DMS79 treated with DMSO at 0.1 percent for 48 hours (cell line): ENCODE data around the gene MT1F.

Experiments used
- DNase-seq: peaks from one replicate; lab custom pipeline; 2025; lab: John Stamatoyannopoulos, UW

MT1F gene

GRCh38 chr16:56625943-56626654 is 31.7 kb upstream of the MT1F start:
- DNase-seq: peak; percentile 34

GRCh38 chr16:56626685-56627084 is 31.1 kb upstream of the MT1F start:
- no peak for DNase-seq

- no peak for DNase-seq
These were observed 29.0 kb upstream of the MT1F start for GRCh38 chr16:56628486-56629350.

GRCh38 chr16:56629531-56629930 is 28.2 kb upstream of the MT1F start:
- DNase-seq: no peak

- DNase-seq: no peak
These were observed 27.6 kb upstream of the MT1F start for GRCh38 chr16:56630134-56630533.

GRCh38 chr16:56631197-56631596 is 26.6 kb upstream of the MT1F start:
- no peak for DNase-seq

GRCh38 chr16:56631832-56632155 is 26.0 kb upstream of the MT1F start:
- DNase-seq: no peak

GRCh38 chr16:56632156-56632847 is 25.5 kb upstream of the MT1F start, which contains the start of gene MT1M:
Gene MT1M (plus strand): TSS chr16:56632659. CDS start chr16:56632732, 73 bp downstream.
- no peak for DNase-seq

- DNase-seq: no peak
These were observed 24.9 kb upstream of the MT1F start for GRCh38 chr16:56632848-56633365.

- DNase-seq: no peak
These were observed 24.2 kb upstream of the MT1F start for GRCh38 chr16:56633535-56633934.

GRCh38 chr16:56634715-56635440 is 22.9 kb upstream of the MT1F start:
- no peak for DNase-seq

GRCh38 chr16:56635441-56635967 is 22.3 kb upstream of the MT1F start:
- no peak for DNase-seq

- DNase-seq: no peak
These were observed 20.9 kb upstream of the MT1F start for GRCh38 chr16:56636616-56637413.

GRCh38 chr16:56637814-56638750 is 19.7 kb upstream of the MT1F start, which contains the start of gene MT1A:
Gene MT1A (plus strand): TSS chr16:56638666. CDS start chr16:56638739, 73 bp downstream.
- peak; percentile 11 for DNase-seq

GRCh38 chr16:56639045-56639444 is 18.7 kb upstream of the MT1F start:
- no peak for DNase-seq

GRCh38 chr16:56640076-56640475 is 17.7 kb upstream of the MT1F start:
- DNase-seq: no peak

- no peak for DNase-seq
These were observed 16.6 kb upstream of the MT1F start for GRCh38 chr16:56641166-56641565.

GRCh38 chr16:56643080-56643778 is 14.5 kb upstream of the MT1F start:
- no peak for DNase-seq

GRCh38 chr16:56643833-56644232 is 13.9 kb upstream of the MT1F start:
- no peak for DNase-seq
